HG02840 (cell line): ENCODE results near the gene ASIC4.

ENCODE experiments used
- ATAC-seq: cut with Tn5 transposase; IDR thresholded peaks from one replicate; pipeline ENCODE4 v1.9.1; 2021; ENCODE audit warnings: mild to moderate bottlenecking, moderate library complexity, moderate number of reproducible peaks; ENCODE audit not compliant: unreplicated experiment, low FRiP score

ASIC4 gene

DNA sequence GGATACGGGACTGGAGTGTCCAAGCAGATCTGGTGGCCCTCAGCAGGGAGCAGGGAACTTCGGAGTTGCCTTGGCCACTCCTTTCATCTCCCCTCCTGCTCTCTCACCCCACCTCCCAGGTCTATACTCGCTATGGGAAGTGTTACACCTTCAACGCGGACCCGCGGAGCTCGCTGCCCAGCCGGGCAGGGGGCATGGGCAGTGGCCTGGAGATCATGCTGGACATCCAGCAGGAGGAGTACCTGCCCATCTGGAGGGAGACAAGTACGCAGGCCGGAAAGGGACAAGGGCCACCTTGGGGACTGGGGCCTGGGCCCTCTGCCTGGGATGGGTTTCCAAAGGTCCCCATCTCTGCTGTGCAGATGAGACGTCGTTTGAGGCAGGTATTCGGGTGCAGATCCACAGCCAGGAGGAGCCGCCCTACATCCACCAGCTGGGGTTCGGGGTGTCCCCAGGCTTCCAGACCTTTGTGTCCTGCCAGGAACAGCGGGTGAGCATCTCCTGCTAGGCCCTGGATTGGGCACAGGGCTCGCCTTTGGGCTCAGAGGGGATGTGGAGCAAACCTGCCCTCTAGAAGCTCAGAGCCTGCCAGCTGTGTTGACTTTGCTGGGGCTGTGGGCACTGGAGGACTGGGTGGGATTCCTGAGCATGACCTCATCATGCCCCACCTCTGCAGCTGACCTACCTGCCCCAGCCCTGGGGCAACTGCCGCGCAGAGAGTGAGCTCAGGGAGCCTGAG lies 17.5 kb downstream of the ASIC4 start:
- ATAC-seq, result no peak

- no peak for ATAC-seq
Observed at GRCh38 chr2:219532378-219532649, 18.0 kb downstream of the ASIC4 start.

- ATAC-seq, result no peak
Observed at GRCh38 chr2:219533930-219534661, 19.8 kb downstream of the ASIC4 start.

GRCh38 chr2:219536425-219536824 lies 22.1 kb downstream of the ASIC4 start:
- ATAC-seq, result no peak

DNA sequence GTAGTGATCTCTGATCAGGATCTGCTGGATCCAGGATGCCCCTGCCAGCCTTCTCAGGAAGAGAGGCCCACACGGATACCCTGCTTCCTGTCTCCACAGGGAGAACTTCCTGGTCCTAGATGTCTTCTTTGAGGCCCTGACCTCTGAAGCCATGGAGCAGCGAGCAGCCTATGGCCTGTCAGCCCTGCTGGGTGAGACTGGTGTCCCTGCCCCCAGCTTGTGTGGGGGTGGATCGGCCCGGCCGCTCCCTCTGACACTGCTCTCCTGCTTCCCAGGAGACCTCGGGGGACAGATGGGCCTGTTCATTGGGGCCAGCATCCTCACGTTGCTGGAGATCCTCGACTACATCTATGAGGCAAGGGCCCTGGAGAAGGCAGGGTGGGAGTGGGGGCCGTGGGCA lies 22.7 kb downstream of the ASIC4 start:
- ATAC-seq, result no peak

GRCh38 chr2:219537657-219538488 lies 23.6 kb downstream of the ASIC4 start:
- no peak for ATAC-seq

GRCh38 chr2:219538504-219538951 lies 24.2 kb downstream of the ASIC4 start:
- ATAC-seq, result no peak

GRCh38 chr2:219538956-219539788 lies 24.9 kb downstream of the ASIC4 start:
- ATAC-seq, result no peak

DNA sequence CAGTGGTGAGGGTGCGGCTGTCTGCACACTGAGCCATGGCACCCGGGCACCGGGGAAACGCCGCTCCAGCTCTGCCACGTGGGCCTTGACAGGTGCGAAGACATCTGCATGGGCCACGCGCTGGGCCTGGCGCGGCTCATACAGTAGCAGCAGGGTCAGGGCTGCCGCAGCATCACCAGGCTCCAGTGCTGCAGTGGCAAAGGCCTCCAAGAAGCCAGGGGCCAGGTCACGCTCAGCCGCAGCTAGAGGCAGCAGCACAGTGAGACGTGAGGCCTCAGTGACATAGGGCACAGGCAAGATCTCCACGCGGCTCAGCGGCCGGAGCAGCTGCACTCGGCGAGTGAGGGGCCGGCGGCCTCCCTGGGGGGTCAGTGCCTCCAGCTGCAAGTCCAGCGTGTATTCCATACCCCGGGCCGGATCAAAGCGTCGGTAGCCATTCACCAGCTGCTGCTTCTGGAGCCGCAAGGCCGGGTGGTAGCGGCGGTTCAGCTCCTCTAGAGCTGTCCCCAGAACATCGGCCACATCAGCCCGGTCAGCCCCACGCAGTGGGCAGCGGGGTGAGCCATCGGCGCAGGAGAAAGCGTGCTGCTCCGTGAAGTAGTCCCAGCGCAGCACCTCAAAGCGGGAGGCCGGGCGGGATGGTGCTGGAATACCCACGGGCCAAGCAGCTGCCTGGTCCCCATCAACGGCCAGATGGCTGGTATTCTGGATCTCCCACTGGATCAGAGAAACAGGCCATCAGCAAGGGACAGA lies 25.8 kb downstream of the ASIC4 start:
- ATAC-seq, result no peak

DNA sequence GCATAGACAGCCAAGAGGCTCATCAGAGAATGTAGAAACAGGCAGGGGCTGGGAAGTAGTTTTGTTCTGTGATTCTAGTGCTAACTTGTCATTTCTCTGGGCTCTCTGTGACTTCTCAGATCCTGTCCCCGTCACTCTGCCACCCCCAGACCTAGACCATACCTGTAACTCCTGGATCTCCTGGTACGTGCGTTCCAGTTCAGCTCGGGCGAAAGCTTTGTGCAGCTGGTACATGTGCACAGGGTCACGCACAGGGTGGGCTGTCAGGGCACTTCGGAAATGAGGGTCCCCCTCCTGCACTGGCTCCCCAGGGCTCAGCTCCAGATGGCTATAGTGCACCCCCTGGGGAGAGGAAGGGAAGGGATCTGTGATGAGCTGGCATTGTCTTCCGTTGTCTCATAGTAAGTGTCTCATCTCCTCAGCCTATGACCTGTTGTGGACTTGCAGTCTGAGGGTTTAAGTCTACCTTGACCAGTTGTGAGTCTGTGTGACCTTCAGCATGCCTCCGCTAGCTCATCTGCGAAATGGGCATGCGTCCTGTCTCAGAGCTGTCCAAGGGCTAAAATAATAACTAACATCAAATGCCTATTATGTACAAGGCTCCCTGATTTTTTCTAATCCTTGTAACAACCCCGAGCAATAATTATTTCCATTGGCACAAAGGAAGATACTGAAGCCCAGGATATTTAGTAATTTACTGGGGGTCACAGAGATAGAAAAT lies 26.7 kb downstream of the ASIC4 start:
- no peak for ATAC-seq

DNA sequence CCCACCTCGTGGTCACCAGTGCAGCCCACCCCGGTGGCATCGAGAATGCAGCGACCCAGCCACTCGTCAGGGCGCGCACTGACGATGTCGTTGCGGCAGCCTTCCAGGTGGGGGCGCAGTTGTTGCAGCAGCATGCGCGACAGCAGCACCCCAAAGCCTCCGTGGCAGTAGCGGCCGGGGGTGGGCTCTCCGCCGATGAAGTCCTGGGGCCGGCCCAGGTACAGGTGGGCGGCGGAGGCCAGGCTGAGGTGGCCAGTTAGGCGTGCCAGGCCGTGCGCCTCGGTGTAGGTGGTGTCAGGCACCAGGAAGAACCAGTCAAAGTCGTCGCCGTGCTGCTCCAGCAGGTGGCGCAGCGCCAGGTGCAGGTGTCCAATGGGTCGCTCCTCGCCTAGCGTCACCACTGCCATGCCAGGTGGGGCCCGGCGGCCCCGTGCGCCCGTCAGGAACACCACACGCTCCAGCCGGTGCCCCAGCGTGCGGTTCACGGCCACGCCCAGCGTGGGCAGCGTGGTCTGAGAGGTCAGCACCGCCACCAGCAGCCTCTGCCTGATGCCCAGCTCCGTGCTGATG lies 27.4 kb downstream of the ASIC4 start:
- ATAC-seq, result peak; percentile 38

- peak; percentile 33 for ATAC-seq
Observed at GRCh38 chr2:219542931-219543595, 28.8 kb downstream of the ASIC4 start.

DNA sequence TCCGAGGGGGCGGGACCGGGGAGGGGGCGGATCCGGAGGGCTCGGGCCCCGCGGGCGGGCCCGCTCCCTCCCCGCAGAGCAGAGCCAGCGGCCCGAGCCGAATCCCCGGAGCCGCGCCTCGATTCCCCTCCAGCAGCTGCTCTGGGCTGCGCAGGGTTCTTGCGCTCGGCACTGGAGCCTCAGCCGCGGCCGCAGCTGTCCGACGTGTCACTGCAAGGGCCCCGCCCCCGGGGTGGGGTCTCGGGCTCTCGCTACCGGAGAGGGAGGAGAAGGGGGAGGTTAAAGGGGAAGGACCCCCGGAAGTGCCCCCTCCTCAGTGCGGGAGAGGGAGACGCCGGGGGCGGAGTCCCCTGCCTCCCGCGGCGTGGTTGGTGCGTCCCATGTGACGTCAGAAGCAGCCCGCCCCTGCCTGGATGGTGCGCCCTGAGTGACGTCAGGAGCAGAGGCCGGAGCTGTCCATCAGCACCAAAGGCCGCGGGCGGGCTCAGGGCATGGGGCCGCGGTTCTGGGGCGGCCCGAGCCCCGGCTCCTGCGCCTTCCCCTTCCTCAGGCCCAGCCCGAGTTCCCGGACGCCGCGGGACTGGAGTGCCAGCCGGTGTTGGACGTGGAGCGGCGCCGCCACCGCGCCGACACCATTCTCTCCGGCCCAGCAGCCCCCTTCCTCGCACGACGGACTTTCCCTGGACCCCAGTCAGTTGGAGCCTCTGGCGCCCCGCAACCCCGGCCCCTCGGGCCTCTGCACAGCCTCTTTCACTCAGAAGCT lies 29.5 kb downstream of the ASIC4 start, which contains the start of the genes CHPF and TMEM198:
TSS of gene CHPF (minus strand) at position 214 of the 763 bp plus-strand sequence. CDS start 271 bp downstream, outside the sequence.
TSS of gene TMEM198 (plus strand) at position 433 of the 763 bp plus-strand sequence. CDS start 700 bp downstream, outside the sequence.
- peak; percentile 77 for ATAC-seq

DNA sequence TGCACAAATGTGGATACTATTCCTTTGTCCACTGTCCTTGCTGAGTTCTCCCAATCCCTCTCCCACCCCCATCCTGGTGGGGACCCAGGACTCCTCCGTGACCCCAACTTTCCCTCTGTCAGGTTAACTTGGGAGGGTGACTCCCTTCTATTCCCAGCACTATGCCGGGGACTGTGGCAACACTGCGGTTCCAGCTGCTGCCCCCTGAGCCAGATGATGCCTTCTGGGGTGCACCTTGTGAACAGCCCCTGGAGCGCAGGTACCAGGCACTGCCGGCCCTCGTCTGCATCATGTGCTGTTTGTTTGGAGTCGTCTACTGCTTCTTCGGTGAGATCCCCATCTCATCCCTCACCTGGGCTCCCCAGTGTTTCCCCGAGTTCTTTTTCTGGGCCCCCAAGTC lies 30.3 kb downstream of the ASIC4 start:
- ATAC-seq, result no peak

GRCh38 chr2:219545295-219545942 lies 31.1 kb downstream of the ASIC4 start:
- ATAC-seq, result no peak

DNA sequence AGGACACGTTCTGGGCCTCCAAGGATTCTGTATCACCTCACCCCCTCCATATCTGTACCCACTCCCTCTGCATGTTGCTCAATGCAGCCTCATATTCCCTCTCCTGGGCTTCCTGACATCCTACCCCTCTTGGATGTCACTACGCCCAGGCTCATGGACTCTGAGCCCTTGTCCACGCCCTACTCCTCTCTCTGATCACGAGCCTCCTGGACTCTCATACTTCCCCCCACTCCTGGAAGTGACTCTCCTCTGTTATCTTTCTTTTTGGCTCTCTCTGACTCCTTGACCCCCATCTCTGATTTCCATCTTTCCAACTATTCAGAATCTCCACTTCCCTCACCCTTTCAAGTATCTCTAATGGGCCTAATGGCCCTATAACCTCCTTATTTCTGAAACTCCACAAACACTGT lies 31.7 kb downstream of the ASIC4 start:
- no peak for ATAC-seq

DNA sequence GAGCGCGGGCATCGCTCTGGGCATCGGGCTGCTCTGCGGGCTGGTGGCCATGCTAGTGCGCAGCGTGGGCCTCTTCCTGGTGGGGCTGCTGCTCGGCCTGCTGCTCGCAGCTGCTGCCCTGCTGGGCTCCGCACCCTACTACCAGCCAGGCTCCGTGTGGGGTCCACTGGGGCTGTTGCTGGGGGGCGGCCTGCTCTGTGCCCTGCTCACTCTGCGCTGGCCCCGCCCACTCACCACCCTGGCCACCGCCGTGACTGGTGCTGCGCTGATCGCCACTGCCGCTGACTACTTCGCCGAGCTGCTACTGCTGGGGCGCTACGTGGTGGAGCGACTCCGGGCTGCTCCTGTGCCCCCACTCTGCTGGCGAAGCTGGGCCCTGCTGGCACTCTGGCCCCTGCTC lies 33.3 kb downstream of the ASIC4 start:
- no peak for ATAC-seq
